ENCODE data around the gene CNTNAP2. TPM values are rescaled to one million over a fixed set of nuclear protein-coding genes. Genes with fewer than 3 reads are reported as not detected.

The CNTNAP2 gene
- total RNA-seq, 1 experiment from 2014 or later = 64.5 TPM

GRCh38 chr7:147240468-147240867 is 1123.9 kb downstream of the CNTNAP2 start:
- Histone ChIP-seq H3K79me2 (ENCODE audit: insufficient read depth, low read length) (no peaks in the 10 kb centered on the region), H3K18ac (ENCODE audit: insufficient read length, low read depth, low read length) (no peak overlapping the region), H2BK5ac (ENCODE audit: insufficient read length, low read length) (no peak overlapping the region), H3K14ac (ENCODE audit: insufficient read depth, low read length) (no peak overlapping the region), H2BK120ac (ENCODE audit: low read depth, low read length, poor library complexity, severe bottlenecking) (no peak overlapping the region), H3K4me1 (ENCODE audit: insufficient read depth, low read length) (no peaks in the 10 kb centered on the region), H3K4me2 (ENCODE audit: insufficient read depth, insufficient read length, low read length) (no peak overlapping the region), H4K8ac (replicated peaks; ENCODE audit: insufficient read length, low read depth, low read length) (no peak overlapping the region), H3K23me2 (ENCODE audit: insufficient read length, low read depth, low read length, poor library complexity, severe bottlenecking) (no peaks in the 10 kb centered on the region), H3K9ac (ENCODE audit: extremely low read depth, insufficient read length, low read length) (no peak overlapping the region), H3K4ac (ENCODE audit: low read depth, low read length) (no peak overlapping the region), H2AK5ac (ENCODE audit: insufficient read length, low read length) (no peak overlapping the region), H4K91ac (ENCODE audit: insufficient read length, low read depth, low read length) (no peak overlapping the region), H3T11ph (ENCODE audit: low read length) (no peak overlapping the region), H3K27me3 (ENCODE audit: insufficient read depth, low read length) (no peaks in the 10 kb centered on the region), H3K79me1 (ENCODE audit: insufficient read depth, low read depth, low read length, poor library complexity, severe bottlenecking) (no peaks in the 10 kb centered on the region), H3K27ac (ENCODE audit: insufficient read length, low read depth, low read length) (no peak overlapping the region), H2BK15ac (ENCODE audit: low read depth, low read length) (no peak overlapping the region), H3K56ac (ENCODE audit: insufficient read length, low read depth, low read length) (no peak overlapping the region), H4K20me1 (ENCODE audit: control insufficient read depth, insufficient read depth, insufficient read length) (no peaks in the 10 kb centered on the region), H4K5ac (ENCODE audit: insufficient read length, low read depth, low read length) (no peak overlapping the region), H2BK20ac (ENCODE audit: low read depth, low read length, poor library complexity, severe bottlenecking) (no peak overlapping the region), H2BK12ac (ENCODE audit: insufficient read length, low read depth, low read length) (no peak overlapping the region), H3K23ac (ENCODE audit: insufficient read length, low read depth, low read length) (no peak overlapping the region), H2AFZ (ENCODE audit: low read length) (no peak overlapping the region), H3K9me3 (ENCODE audit: control insufficient read depth, low read depth, low read length) (no peaks in the 10 kb centered on the region)
- H3K4me1 Mint-ChIP-seq = no peaks in the 10 kb centered on the region
- H3K4me3 Mint-ChIP-seq = no peak overlapping the region
- DNase-seq = no peak
- H3K27ac Mint-ChIP-seq = no peak overlapping the region
- no peaks in the 10 kb centered on the region; a peak in 1 of 5 replicates for H3K9me3 Mint-ChIP-seq
- no peaks in the 10 kb centered on the region for H3K27me3 Mint-ChIP-seq (ENCODE audit: low read depth)
- H3K36me3 Mint-ChIP-seq (ENCODE audit: insufficient read depth in 1 of 3, low read depth in 3 of 3) = no peaks in the 10 kb centered on the region
- no CpG with 5 or more reads among the region's 5 CpGs for WGBS (ENCODE audit: extremely low coverage, insufficient read length, low lambda C conversion rate)
- TF ChIP-seq CTCF (conservative IDR thresholded peaks at IDR 0.05) = no peak
